A549 (cell line): Measurements from ENCODE around the gene FNDC3A.

Experiments used
- CTCF ChIP-seq: fragments of >200 bp; sonication (Bioruptor Twin); formaldehyde crosslinking; IDR thresholded peaks from 3 replicates; pipeline ENCODE4 v1.5.1; 2016
- FOSL2 ChIP-seq, 2 experiments: fragments of 450-650 bp in 1 of 2; fragments of >200 bp in 1 of 2; sonication (Bioruptor Twin) in 1 of 2; formaldehyde crosslinking; IDR thresholded peaks; 2 replicates each; pipeline versions ENCODE4 v1.5.0 to v1.6.1; 2016 to 2020; ENCODE audit warnings: mild to moderate bottlenecking in 1 of 2, moderate library complexity in 1 of 2
- KDM1A ChIP-seq: fragments of 200-600 bp; sonication (generic); IDR thresholded peaks from 2 replicates; pipeline ENCODE4 v1.6.1; 2016; ENCODE audit warnings: low read depth, mild to moderate bottlenecking
- MAFK ChIP-seq: fragments of 450-650 bp; IDR thresholded peaks from 2 replicates; pipeline ENCODE4 v1.6.1; 2014; ENCODE audit not compliant: partially characterized antibody
- POLR2A ChIP-seq: IDR thresholded peaks from 2 replicates; pipeline ENCODE4 v1.6.1; 2012; ENCODE audit warnings: mild to moderate bottlenecking, low read length
- SMC3 ChIP-seq: fragments of >200 bp; sonication (Bioruptor Twin); formaldehyde crosslinking; IDR thresholded peaks from 3 replicates; pipeline ENCODE4 v1.6.1; 2018; ENCODE audit warnings: inconsistent platforms
- ZSCAN20 ChIP-seq: fragments of 250-450 bp; sonication (Bioruptor Pico); IDR thresholded peaks from 2 replicates; pipeline ENCODE4 v1.8.0; 2022; ENCODE audit warnings: mild to moderate bottlenecking, moderate library complexity

- TF ChIP-seq ZSCAN20 (no peak), FOSL2 (IDR thresholded peaks at IDR 0.05) (no peak), FOSL2 (CRISPR knock-in tag; IDR thresholded peaks at IDR 0.05) (no peak), MAFK (no peak), SMC3 (no peak), POLR2A (no peak), CTCF (no peak), KDM1A (no peak)
Observed at GRCh38 chr13:49217962-49218492, 242.3 kb downstream of the FNDC3A start.
